HepG2 (cell line): ENCODE results near the gene ALG9. TPM values are rescaled to one million over a fixed set of nuclear protein-coding genes. Genes with fewer than 3 reads are reported as not detected.

Experiments used
- ARHGAP35 ChIP-seq: sonication (generic); formaldehyde crosslinking; IDR thresholded peaks from 2 replicates; pipeline ENCODE4 v1.9.0; 2022; ENCODE audit warnings: mild to moderate bottlenecking, inconsistent platforms, moderate library complexity, missing genetic modification reagents, borderline replicate concordance
- GZF1 ChIP-seq: sonication (generic); formaldehyde crosslinking; IDR thresholded peaks from 2 replicates; pipeline ENCODE4 v1.5.1; 2020; ENCODE audit warnings: mild to moderate bottlenecking, missing genetic modification reagents
- NCOR1 ChIP-seq: fragments of 200-600 bp; sonication (generic); IDR thresholded peaks from 2 replicates; pipeline ENCODE4 v1.7.0; 2017; ENCODE audit warnings: antibody characterized with exemption, low read length, borderline replicate concordance
- NPAS2 ChIP-seq: sonication (generic); formaldehyde crosslinking; IDR thresholded peaks from 2 replicates; pipeline ENCODE4 v1.8.0; 2022; ENCODE audit warnings: mild to moderate bottlenecking, missing genetic modification reagents, borderline replicate concordance
- PITX1 ChIP-seq: sonication (generic); formaldehyde crosslinking; IDR thresholded peaks from 2 replicates; pipeline ENCODE4 v1.5.1; 2020; ENCODE audit warnings: mild to moderate bottlenecking, missing genetic modification reagents
- polyA plus RNA-seq, 8 experiments: library from polyadenylated mRNA; depleted of rRNA in 3 of 8; stranded (reverse) in 7 of 8; unstranded in 1 of 8; fragments of >200 nt; fragmentation: Illumina TruSeq in 4 of 8; extraction: Trizol in 4 of 8; gene quantifications; 2 replicates each; pipeline versions ENCODE4 v1.2.1 to v1.2.3, GENCODE V29; 2011 to 2016; ENCODE audit warnings: low read depth in 4 of 8, missing spikeins in 1 of 8, mixed read lengths in 1 of 8; ENCODE audit not compliant: insufficient read depth in 1 of 8
- total RNA-seq, 5 experiments: library from RNA; depleted of rRNA; stranded (reverse); fragments of >200 nt; fragmentation: Illumina TruSeq; extraction: Trizol; gene quantifications; 2 replicates each; pipeline ENCODE4 v1.2.3, GENCODE V29; 2016; ENCODE audit warnings: low read depth in 1 of 5
- TF ChIP-seq, protein P1 (sequence below): sonication (generic); formaldehyde crosslinking; IDR thresholded peaks from 2 replicates; pipeline ENCODE4 v1.4.0; 2020; ENCODE audit warnings: mild to moderate bottlenecking, missing genetic modification reagents, borderline replicate concordance
- TF ChIP-seq, protein P2 (sequence below): sonication (generic); formaldehyde crosslinking; IDR thresholded peaks from one replicate; pipeline ENCODE4 v1.5.1; 2020; ENCODE audit warnings: mild to moderate bottlenecking, missing genetic modification reagents; ENCODE audit errors: not compliant biosample characterization
- TF ChIP-seq, protein P3 (sequence below): sonication (generic); formaldehyde crosslinking; IDR thresholded peaks from 2 replicates; pipeline ENCODE4 v1.9.0; 2021; ENCODE audit warnings: missing genetic modification reagents, borderline replicate concordance
- TF ChIP-seq, protein P4 (sequence below): sonication (generic); formaldehyde crosslinking; IDR thresholded peaks from 2 replicates; pipeline ENCODE4 v1.4.0; 2020; ENCODE audit warnings: missing genetic modification reagents, borderline replicate concordance

Gene ALG9
- total and polyA plus RNA-seq, 2 of the 13 experiments (the other 11 are each of a cell fraction or from before 2014, with no cell fraction given): 39.4 to 40.6 TPM

DNA sequence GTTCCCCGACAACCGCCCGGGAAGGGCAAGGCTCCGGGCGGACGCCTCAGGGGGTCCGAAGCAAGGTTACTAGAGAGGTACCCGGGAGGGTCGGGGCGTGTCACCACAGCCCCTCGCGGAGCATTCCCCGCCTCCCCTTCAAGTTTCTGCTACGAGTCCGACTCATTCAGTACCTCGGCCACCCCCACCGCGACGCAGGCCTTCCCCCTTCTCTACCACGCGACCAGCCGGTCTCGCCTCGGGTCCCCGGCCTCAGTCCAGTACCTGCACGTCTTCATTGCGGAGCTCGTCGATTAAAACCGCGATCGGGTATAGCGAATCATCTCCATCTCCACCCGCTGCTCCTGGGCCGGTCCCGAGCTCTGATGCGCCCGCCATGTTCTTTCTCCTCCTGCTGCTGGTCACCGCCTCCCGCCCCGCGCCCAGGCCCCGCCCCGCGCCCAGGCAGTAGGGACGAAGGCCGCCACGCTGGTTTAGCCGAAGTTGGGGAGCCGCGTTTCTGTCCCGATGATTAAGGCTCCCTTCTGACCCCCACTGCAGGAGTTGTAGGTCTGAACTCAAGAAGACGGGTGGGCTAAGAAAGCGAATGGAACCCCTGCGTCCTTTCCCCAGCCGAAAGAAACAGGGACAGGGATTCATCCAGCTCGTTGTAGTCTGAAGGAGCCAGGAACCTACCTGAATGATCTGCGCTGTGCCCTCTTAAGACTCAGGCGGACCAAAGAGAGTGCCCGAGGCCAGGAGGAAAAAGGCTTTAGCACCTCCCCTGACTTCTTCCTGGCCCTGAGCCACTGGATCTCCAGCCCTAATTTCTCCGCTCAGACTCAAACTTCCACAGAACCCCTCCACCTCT, 105.2 kb downstream of the ALG9 start, which contains the start of gene PPP2R1B (continued):
- TF ChIP-seq, protein P1, sequence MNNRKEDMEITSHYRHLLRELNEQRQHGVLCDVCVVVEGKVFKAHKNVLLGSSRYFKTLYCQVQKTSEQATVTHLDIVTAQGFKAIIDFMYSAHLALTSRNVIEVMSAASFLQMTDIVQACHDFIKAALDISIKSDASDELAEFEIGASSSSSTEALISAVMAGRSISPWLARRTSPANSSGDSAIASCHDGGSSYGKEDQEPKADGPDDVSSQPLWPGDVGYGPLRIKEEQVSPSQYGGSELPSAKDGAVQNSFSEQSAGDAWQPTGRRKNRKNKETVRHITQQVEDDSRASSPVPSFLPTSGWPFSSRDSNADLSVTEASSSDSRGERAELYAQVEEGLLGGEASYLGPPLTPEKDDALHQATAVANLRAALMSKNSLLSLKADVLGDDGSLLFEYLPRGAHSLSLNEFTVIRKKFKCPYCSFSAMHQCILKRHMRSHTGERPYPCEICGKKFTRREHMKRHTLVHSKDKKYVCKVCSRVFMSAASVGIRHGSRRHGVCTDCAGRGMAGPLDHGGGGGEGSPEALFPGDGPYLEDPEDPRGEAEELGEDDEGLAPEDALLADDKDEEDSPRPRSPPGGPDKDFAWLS (CRISPR knock-in tag): no peak
- TF ChIP-seq NPAS2 (CRISPR knock-in tag) (no peak), NCOR1 (no peak), GZF1 (CRISPR knock-in tag) (no peak), ARHGAP35 (CRISPR knock-in tag) (no peak), PITX1 (CRISPR knock-in tag) (peak; percentile 52; the same call in 1 of the 2 replicates)
- TF ChIP-seq, protein P2, sequence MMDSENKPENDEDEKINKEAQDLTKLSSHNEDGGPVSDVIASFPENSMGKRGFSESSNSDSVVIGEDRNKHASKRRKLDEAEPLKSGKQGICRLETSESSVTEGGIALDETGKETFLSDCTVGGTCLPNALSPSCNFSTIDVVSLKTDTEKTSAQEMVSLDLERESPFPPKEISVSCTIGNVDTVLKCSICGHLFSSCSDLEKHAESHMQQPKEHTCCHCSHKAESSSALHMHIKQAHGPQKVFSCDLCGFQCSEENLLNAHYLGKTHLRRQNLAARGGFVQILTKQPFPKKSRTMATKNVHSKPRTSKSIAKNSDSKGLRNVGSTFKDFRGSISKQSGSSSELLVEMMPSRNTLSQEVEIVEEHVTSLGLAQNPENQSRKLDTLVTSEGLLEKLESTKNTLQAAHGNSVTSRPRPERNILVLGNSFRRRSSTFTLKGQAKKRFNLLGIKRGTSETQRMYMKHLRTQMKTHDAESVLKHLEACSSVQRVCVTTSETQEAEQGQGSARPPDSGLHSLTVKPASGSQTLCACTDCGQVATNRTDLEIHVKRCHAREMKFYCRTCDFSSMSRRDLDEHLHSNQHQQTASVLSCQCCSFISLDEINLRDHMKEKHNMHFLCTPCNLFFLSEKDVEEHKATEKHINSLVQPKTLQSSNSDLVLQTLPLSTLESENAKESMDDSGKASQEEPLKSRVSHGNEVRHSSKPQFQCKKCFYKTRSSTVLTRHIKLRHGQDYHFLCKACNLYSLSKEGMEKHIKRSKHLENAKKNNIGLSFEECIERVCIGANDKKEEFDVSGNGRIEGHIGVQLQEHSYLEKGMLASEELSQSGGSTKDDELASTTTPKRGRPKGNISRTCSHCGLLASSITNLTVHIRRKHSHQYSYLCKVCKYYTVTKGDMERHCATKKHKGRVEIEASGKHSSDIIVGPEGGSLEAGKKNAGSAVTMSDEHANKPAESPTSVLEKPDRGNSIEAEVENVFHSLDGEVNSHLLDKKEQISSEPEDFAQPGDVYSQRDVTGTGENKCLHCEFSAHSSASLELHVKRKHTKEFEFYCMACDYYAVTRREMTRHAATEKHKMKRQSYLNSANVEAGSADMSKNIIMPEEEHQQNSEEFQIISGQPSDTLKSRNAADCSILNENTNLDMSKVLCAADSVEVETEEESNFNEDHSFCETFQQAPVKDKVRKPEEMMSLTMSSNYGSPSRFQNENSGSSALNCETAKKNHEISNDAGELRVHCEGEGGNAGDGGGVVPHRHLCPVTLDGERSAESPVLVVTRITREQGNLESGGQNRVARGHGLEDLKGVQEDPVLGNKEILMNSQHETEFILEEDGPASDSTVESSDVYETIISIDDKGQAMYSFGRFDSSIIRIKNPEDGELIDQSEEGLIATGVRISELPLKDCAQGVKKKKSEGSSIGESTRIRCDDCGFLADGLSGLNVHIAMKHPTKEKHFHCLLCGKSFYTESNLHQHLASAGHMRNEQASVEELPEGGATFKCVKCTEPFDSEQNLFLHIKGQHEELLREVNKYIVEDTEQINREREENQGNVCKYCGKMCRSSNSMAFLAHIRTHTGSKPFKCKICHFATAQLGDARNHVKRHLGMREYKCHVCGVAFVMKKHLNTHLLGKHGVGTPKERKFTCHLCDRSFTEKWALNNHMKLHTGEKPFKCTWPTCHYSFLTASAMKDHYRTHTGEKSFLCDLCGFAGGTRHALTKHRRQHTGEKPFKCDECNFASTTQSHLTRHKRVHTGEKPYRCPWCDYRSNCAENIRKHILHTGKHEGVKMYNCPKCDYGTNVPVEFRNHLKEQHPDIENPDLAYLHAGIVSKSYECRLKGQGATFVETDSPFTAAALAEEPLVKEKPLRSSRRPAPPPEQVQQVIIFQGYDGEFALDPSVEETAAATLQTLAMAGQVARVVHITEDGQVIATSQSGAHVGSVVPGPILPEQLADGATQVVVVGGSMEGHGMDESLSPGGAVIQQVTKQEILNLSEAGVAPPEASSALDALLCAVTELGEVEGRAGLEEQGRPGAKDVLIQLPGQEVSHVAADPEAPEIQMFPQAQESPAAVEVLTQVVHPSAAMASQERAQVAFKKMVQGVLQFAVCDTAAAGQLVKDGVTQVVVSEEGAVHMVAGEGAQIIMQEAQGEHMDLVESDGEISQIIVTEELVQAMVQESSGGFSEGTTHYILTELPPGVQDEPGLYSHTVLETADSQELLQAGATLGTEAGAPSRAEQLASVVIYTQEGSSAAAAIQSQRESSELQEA (CRISPR knock-in tag): peak; percentile 58
- TF ChIP-seq, protein P3, sequence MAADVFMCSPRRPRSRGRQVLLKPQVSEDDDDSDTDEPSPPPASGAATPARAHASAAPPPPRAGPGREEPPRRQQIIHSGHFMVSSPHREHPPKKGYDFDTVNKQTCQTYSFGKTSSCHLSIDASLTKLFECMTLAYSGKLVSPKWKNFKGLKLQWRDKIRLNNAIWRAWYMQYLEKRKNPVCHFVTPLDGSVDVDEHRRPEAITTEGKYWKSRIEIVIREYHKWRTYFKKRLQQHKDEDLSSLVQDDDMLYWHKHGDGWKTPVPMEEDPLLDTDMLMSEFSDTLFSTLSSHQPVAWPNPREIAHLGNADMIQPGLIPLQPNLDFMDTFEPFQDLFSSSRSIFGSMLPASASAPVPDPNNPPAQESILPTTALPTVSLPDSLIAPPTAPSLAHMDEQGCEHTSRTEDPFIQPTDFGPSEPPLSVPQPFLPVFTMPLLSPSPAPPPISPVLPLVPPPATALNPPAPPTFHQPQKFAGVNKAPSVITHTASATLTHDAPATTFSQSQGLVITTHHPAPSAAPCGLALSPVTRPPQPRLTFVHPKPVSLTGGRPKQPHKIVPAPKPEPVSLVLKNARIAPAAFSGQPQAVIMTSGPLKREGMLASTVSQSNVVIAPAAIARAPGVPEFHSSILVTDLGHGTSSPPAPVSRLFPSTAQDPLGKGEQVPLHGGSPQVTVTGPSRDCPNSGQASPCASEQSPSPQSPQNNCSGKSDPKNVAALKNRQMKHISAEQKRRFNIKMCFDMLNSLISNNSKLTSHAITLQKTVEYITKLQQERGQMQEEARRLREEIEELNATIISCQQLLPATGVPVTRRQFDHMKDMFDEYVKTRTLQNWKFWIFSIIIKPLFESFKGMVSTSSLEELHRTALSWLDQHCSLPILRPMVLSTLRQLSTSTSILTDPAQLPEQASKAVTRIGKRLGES (CRISPR knock-in tag): peak; percentile 42; the same call in 1 of the 2 replicates
- TF ChIP-seq, protein P4, sequence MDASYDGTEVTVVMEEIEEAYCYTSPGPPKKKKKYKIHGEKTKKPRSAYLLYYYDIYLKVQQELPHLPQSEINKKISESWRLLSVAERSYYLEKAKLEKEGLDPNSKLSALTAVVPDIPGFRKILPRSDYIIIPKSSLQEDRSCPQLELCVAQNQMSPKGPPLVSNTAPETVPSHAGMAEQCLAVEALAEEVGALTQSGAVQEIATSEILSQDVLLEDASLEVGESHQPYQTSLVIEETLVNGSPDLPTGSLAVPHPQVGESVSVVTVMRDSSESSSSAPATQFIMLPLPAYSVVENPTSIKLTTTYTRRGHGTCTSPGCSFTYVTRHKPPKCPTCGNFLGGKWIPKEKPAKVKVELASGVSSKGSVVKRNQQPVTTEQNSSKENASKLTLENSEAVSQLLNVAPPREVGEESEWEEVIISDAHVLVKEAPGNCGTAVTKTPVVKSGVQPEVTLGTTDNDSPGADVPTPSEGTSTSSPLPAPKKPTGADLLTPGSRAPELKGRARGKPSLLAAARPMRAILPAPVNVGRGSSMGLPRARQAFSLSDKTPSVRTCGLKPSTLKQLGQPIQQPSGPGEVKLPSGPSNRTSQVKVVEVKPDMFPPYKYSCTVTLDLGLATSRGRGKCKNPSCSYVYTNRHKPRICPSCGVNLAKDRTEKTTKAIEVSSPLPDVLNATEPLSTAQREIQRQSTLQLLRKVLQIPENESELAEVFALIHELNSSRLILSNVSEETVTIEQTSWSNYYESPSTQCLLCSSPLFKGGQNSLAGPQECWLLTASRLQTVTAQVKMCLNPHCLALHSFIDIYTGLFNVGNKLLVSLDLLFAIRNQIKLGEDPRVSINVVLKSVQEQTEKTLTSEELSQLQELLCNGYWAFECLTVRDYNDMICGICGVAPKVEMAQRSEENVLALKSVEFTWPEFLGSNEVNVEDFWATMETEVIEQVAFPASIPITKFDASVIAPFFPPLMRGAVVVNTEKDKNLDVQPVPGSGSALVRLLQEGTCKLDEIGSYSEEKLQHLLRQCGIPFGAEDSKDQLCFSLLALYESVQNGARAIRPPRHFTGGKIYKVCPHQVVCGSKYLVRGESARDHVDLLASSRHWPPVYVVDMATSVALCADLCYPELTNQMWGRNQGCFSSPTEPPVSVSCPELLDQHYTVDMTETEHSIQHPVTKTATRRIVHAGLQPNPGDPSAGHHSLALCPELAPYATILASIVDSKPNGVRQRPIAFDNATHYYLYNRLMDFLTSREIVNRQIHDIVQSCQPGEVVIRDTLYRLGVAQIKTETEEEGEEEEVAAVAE (CRISPR knock-in tag): no peak
